ENCODE results near the gene RFWD3. TPM values are rescaled to one million over a fixed set of nuclear protein-coding genes. Genes with fewer than 3 reads are reported as not detected.
A peak's percentile ranks its signal among the peaks of the same experiment; 100 is the strongest.

RFWD3 gene
- polyA plus RNA-seq, 3 donors, result 5.0 to 8.4 (median 8.4) TPM

- no peak overlapping the region for H3K27ac ChIP-seq (ENCODE audit: low read depth in 1 of 2, low read length in 2 of 2)
- no peak for DNase-seq
- H3K4me1 ChIP-seq (ENCODE audit: control insufficient read depth in 1 of 2, insufficient read depth in 2 of 2, low read length in 2 of 2), result peaks cover 13 to 26% of the 10 kb centered on the region in 2 donors
- H3K4me3 Mint-ChIP-seq, result no peak overlapping the region
- H3K9me3 Mint-ChIP-seq, result no peaks in the 10 kb centered on the region
- H3K27ac Mint-ChIP-seq, result peak overlapping the region in 2 of 7 donors; percentile 27 to 52
- no peak overlapping the region for H3K9ac ChIP-seq (ENCODE audit: insufficient read depth, low read length, poor library complexity, severe bottlenecking)
- 91% methylated on average over 10 of the region's 12 CpGs for WGBS (ENCODE audit: insufficient coverage)
- TF ChIP-seq CTCF (IDR thresholded peaks at IDR 0.05), result no peak
- intact Hi-C loops (cut with micrococcal nuclease), result no loop called here
- no peak overlapping the region for H3K4me2 ChIP-seq (replicated peaks; ENCODE audit: extremely low read depth, low read length, poor library complexity, severe bottlenecking)
- H3K79me2 ChIP-seq (ENCODE audit: insufficient read depth, low read length), result peaks cover 98% of the 10 kb centered on the region
- no peak overlapping the region for H3K4me3 ChIP-seq (replicated peaks in 1 of 3; ENCODE audit: low read depth in 2 of 3, low read length in 3 of 3)
- no peaks in the 10 kb centered on the region for H3K36me3 ChIP-seq (replicated peaks in 1 of 2; ENCODE audit: control insufficient read depth in 1 of 2, insufficient read depth in 2 of 2, low read length in 2 of 2)
- no peaks in the 10 kb centered on the region for H3K9me3 ChIP-seq (replicated peaks in 1 of 2; ENCODE audit: control insufficient read depth in 1 of 2, insufficient read depth in 1 of 2, low read length in 2 of 2)
- H3K27me3 ChIP-seq (ENCODE audit: control insufficient read depth in 2 of 2, insufficient read depth in 2 of 2, low read length in 2 of 2), result no peaks in the 10 kb centered on the region
- peaks cover 96% of the 10 kb centered on the region for H4K20me1 ChIP-seq (ENCODE audit: insufficient read depth, low read length)
- H2AFZ ChIP-seq (ENCODE audit: insufficient read depth, low read depth, low read length, poor library complexity, severe bottlenecking), result no peak overlapping the region
- H3K36me3 Mint-ChIP-seq, result peaks cover 6 to 15% of the 10 kb centered on the region in 2 donors
- H3K27me3 Mint-ChIP-seq (ENCODE audit: low read depth in 3 of 3), result no peaks in the 10 kb centered on the region
- H3K4me1 Mint-ChIP-seq, result peaks cover 28% of the 10 kb centered on the region
These were observed 90.7 kb downstream of the RFWD3 start for GRCh38 chr16:74575807-74576643.

- Histone ChIP-seq H3K36me3 (replicated peaks in 1 of 2; ENCODE audit: control insufficient read depth in 1 of 2, insufficient read depth in 2 of 2, low read length in 2 of 2) (no peaks in the 10 kb centered on the region), H3K27me3 (ENCODE audit: control insufficient read depth in 2 of 2, insufficient read depth in 2 of 2, low read length in 2 of 2) (no peaks in the 10 kb centered on the region), H3K4me1 (ENCODE audit: control insufficient read depth in 1 of 2, insufficient read depth in 2 of 2, low read length in 2 of 2) (peaks cover 13 to 26% of the 10 kb centered on the region in 2 donors), H3K4me2 (replicated peaks; ENCODE audit: extremely low read depth, low read length, poor library complexity, severe bottlenecking) (no peak overlapping the region), H4K20me1 (ENCODE audit: insufficient read depth, low read length) (peaks cover 98% of the 10 kb centered on the region), H2AFZ (ENCODE audit: insufficient read depth, low read depth, low read length, poor library complexity, severe bottlenecking) (no peak overlapping the region), H3K79me2 (ENCODE audit: insufficient read depth, low read length) (peaks cover 98% of the 10 kb centered on the region), H3K27ac (ENCODE audit: low read depth in 1 of 2, low read length in 2 of 2) (no peak overlapping the region), H3K9me3 (replicated peaks in 1 of 2; ENCODE audit: control insufficient read depth in 1 of 2, insufficient read depth in 1 of 2, low read length in 2 of 2) (no peaks in the 10 kb centered on the region), H3K4me3 (replicated peaks in 1 of 3; ENCODE audit: low read depth in 2 of 3, low read length in 3 of 3) (no peak overlapping the region), H3K9ac (ENCODE audit: insufficient read depth, low read length, poor library complexity, severe bottlenecking) (no peak overlapping the region)
- H3K36me3 Mint-ChIP-seq, result peaks cover 6 to 12% of the 10 kb centered on the region in 2 donors
- H3K4me3 Mint-ChIP-seq, result no peak overlapping the region
- H3K27ac Mint-ChIP-seq, result peak overlapping the region in 4 of 7 donors; percentile 4 to 27 (median 16)
- WGBS (ENCODE audit: insufficient coverage), result no CpG with 5 or more reads among the region's 7 CpGs
- intact Hi-C loops (cut with micrococcal nuclease), result no loop called here
- no peak for TF ChIP-seq CTCF (IDR thresholded peaks at IDR 0.05)
- peaks cover 27% of the 10 kb centered on the region for H3K4me1 Mint-ChIP-seq
- no peaks in the 10 kb centered on the region for H3K9me3 Mint-ChIP-seq
- no peaks in the 10 kb centered on the region for H3K27me3 Mint-ChIP-seq (ENCODE audit: low read depth in 3 of 3)
- DNase-seq, result no peak
These were observed 91.4 kb downstream of the RFWD3 start for GRCh38 chr16:74575175-74575806.
